Tibial nerve (tissue), 4 donors: ENCODE measurements around the gene RPUSD1.

Source experiments
- CTCF ChIP-seq, 5 experiments: fragments of 200-600 bp in 3 of 5; fragments of 450-650 bp in 2 of 5; sonication (generic) in 3 of 5; IDR thresholded peaks; one replicate each; pipeline ENCODE4 v1.5.1; 2016 to 2019; ENCODE audit warnings: antibody characterized with exemption in 5 of 5, mild to moderate bottlenecking in 3 of 5, moderate library complexity in 2 of 5
- EP300 ChIP-seq, 2 donors: sonication (generic); formaldehyde crosslinking; IDR thresholded peaks; one replicate each; pipeline ENCODE4 v1.6.1; 2017; ENCODE audit warnings: antibody characterized with exemption in 2 of 2, mild to moderate bottlenecking in 1 of 2
- POLR2A ChIP-seq, 2 donors: fragments of 450-650 bp; IDR thresholded peaks; one replicate each; pipeline ENCODE4 v1.6.1; 2017; ENCODE audit warnings: antibody characterized with exemption in 2 of 2, mild to moderate bottlenecking in 2 of 2, moderate library complexity in 2 of 2

GRCh38 chr16:831571-832413, 43.6 kb upstream of the RPUSD1 start:
- TF ChIP-seq POLR2A (IDR thresholded peaks at IDR 0.05) (no peak), CTCF (IDR thresholded peaks at IDR 0.05) (no peak), EP300 (IDR thresholded peaks at IDR 0.05) (no peak)
